ENCODE data around the gene LGR6.

Gene LGR6

GRCh38 chr1:202275061-202275770, 81.6 kb downstream of the LGR6 start:
- in situ Hi-C loops (cut with HindIII; ENCODE audit: low pct_ligation_motif_present, low sequenced_read_pairs): no loop called here

GRCh38 chr1:202276081-202276715, 82.6 kb downstream of the LGR6 start:
- Histone ChIP-seq H3K4me3 (ENCODE audit: low read depth, low read length) (no peak overlapping the region), H3K36me3 (replicated peaks) (no peaks in the 10 kb centered on the region), H3K27me3 (replicated peaks) (peaks cover 2% of the 10 kb centered on the region), H3K27ac (no peak overlapping the region)
- in situ Hi-C loops (cut with HindIII; ENCODE audit: low pct_ligation_motif_present, low sequenced_read_pairs): no loop called here
- no peak for DNase-seq
- no peak for TF ChIP-seq CTCF (IDR thresholded peaks at IDR 0.05; ENCODE audit: low read depth, low read length, missing control alignments)

More at GRCh38 chr1:202275061-202275770, 81.6 kb downstream of the LGR6 start:
- Histone ChIP-seq H3K36me3 (replicated peaks) (no peaks in the 10 kb centered on the region), H3K27ac (no peak overlapping the region), H3K27me3 (replicated peaks) (peaks cover 8% of the 10 kb centered on the region), H3K4me3 (ENCODE audit: low read depth, low read length) (no peak overlapping the region)
- no peak for TF ChIP-seq CTCF (IDR thresholded peaks at IDR 0.05; ENCODE audit: low read depth, low read length, missing control alignments)
- DNase-seq: no peak

GRCh38 chr1:202276920-202277319, 83.3 kb downstream of the LGR6 start:
- TF ChIP-seq CTCF (IDR thresholded peaks at IDR 0.05; ENCODE audit: low read depth, low read length, missing control alignments): no peak
- in situ Hi-C loops (cut with HindIII; ENCODE audit: low pct_ligation_motif_present, low sequenced_read_pairs): no loop called here

GRCh38 chr1:202278751-202279150, 85.2 kb downstream of the LGR6 start:
- no peak for TF ChIP-seq CTCF (IDR thresholded peaks at IDR 0.05; ENCODE audit: low read depth, low read length, missing control alignments)
- no peak for DNase-seq
- in situ Hi-C loops (cut with HindIII; ENCODE audit: low pct_ligation_motif_present, low sequenced_read_pairs): no loop called here
- no peak overlapping the region for H3K4me3 ChIP-seq (ENCODE audit: low read depth, low read length)
- H3K27me3 ChIP-seq (replicated peaks): no peaks in the 10 kb centered on the region
- no peaks in the 10 kb centered on the region for H3K36me3 ChIP-seq (replicated peaks)
- H3K27ac ChIP-seq: no peak overlapping the region

More at GRCh38 chr1:202276920-202277319, 83.3 kb downstream of the LGR6 start:
- Histone ChIP-seq H3K27ac (no peak overlapping the region), H3K36me3 (replicated peaks) (no peaks in the 10 kb centered on the region), H3K4me3 (ENCODE audit: low read depth, low read length) (no peak overlapping the region), H3K27me3 (replicated peaks) (no peaks in the 10 kb centered on the region)
- no peak for DNase-seq

GRCh38 chr1:202279806-202280205, 86.2 kb downstream of the LGR6 start:
- no peak overlapping the region for H3K4me3 ChIP-seq (ENCODE audit: low read depth, low read length)
- no peaks in the 10 kb centered on the region for H3K27me3 ChIP-seq (replicated peaks)
- in situ Hi-C loops (cut with HindIII; ENCODE audit: low pct_ligation_motif_present, low sequenced_read_pairs): no loop called here
- DNase-seq: no peak
- H3K36me3 ChIP-seq (replicated peaks): no peaks in the 10 kb centered on the region
- TF ChIP-seq CTCF (IDR thresholded peaks at IDR 0.05; ENCODE audit: low read depth, low read length, missing control alignments): no peak
- H3K27ac ChIP-seq: no peak overlapping the region
